OCI-LY1 (cell line): ENCODE data around the gene PATJ.

Source experiments
- H2AFZ ChIP-seq: fragments of 200-600 bp; sonication (generic), shearing (Covaris generic); 2 replicates; pipeline ENCODE4 v1.6.0; 2014; ENCODE audit warnings: antibody characterized with exemption, mild to moderate bottlenecking, low read length
- H3F3A ChIP-seq: fragments of 200-600 bp; sonication (generic), shearing (Covaris generic); 2 replicates; pipeline ENCODE4 v1.6.0; 2014; ENCODE audit warnings: mild to moderate bottlenecking, antibody characterized with exemption, low read length, moderate library complexity; ENCODE audit not compliant: insufficient read depth
- H3K27ac ChIP-seq: fragments of 200-600 bp; sonication (generic); 2 replicates; pipeline ENCODE4 v1.5.1; 2014; ENCODE audit warnings: low read length, mixed run types, mild to moderate bottlenecking, low read depth; ENCODE audit not compliant: poor library complexity, severe bottlenecking
- H3K27me3 ChIP-seq: fragments of 200-600 bp; sonication (generic); 2 replicates; pipeline ENCODE4 v1.6.0; 2014; ENCODE audit warnings: antibody characterized with exemption, mild to moderate bottlenecking, low read length, moderate library complexity; ENCODE audit not compliant: insufficient read depth
- H3K36me3 ChIP-seq: fragments of 200-600 bp; sonication (generic); 2 replicates; pipeline ENCODE4 v1.6.1; 2014; ENCODE audit warnings: mild to moderate bottlenecking, antibody characterized with exemption, low read length, moderate library complexity, mixed read lengths; ENCODE audit not compliant: insufficient read depth
- H3K4me1 ChIP-seq: fragments of 200-600 bp; sonication (generic); 2 replicates; pipeline ENCODE4 v1.5.1; 2014; ENCODE audit warnings: mild to moderate bottlenecking, low read length, moderate library complexity; ENCODE audit not compliant: insufficient read depth, severe bottlenecking
- H3K4me2 ChIP-seq: fragments of 200-600 bp; sonication (generic), shearing (Covaris generic); 2 replicates; pipeline ENCODE4 v1.6.1; 2014; ENCODE audit warnings: low read length
- H3K4me3 ChIP-seq: fragments of 200-600 bp; sonication (generic); 2 replicates; pipeline ENCODE4 v1.5.1; 2014; ENCODE audit warnings: low read length, low read depth, mild to moderate bottlenecking, mixed read lengths; ENCODE audit not compliant: poor library complexity, severe bottlenecking
- H3K79me2 ChIP-seq: fragments of 200-600 bp; shearing (Covaris generic); 2 replicates; pipeline ENCODE4 v1.6.1; 2016; ENCODE audit warnings: mixed run types, low read length, mixed read lengths; ENCODE audit not compliant: insufficient read depth
- H3K9ac ChIP-seq: fragments of 200-600 bp; sonication (generic), shearing (Covaris generic); 2 replicates; pipeline ENCODE4 v1.6.1; 2014; ENCODE audit warnings: mild to moderate bottlenecking, low read length, mixed read lengths
- H3K9me2 ChIP-seq: fragments of 200-600 bp; sonication (generic), shearing (Covaris generic); 2 replicates; pipeline ENCODE4 v1.6.1; 2014; ENCODE audit warnings: low read depth, mild to moderate bottlenecking, low read length, mixed read lengths
- H3K9me3 ChIP-seq: fragments of 200-600 bp; shearing (Covaris generic); 2 replicates; pipeline ENCODE4 v1.6.1; 2014; ENCODE audit warnings: low read length, mixed read lengths
- H4K20me1 ChIP-seq: fragments of 200-600 bp; sonication (generic), shearing (Covaris generic); 2 replicates; pipeline ENCODE4 v1.6.0; 2016; ENCODE audit warnings: mild to moderate bottlenecking, low read length; ENCODE audit not compliant: insufficient read depth
- EZH2 ChIP-seq: fragments of 200-600 bp; sonication (generic), shearing (Covaris generic); IDR thresholded peaks from 2 replicates; pipeline ENCODE4 v1.8.0; 2017; ENCODE audit warnings: borderline replicate concordance, mixed run types, mild to moderate bottlenecking, antibody characterized with exemption, low read length, moderate library complexity, mixed read lengths
- TF ChIP-seq, protein P1 (sequence below): fragments of 200-600 bp; sonication (generic), shearing (Covaris generic); IDR thresholded peaks from 2 replicates; pipeline ENCODE4 v1.5.1; 2017; ENCODE audit warnings: mild to moderate bottlenecking, antibody characterized with exemption, low read length, moderate library complexity, mixed read lengths

PATJ gene

DNA sequence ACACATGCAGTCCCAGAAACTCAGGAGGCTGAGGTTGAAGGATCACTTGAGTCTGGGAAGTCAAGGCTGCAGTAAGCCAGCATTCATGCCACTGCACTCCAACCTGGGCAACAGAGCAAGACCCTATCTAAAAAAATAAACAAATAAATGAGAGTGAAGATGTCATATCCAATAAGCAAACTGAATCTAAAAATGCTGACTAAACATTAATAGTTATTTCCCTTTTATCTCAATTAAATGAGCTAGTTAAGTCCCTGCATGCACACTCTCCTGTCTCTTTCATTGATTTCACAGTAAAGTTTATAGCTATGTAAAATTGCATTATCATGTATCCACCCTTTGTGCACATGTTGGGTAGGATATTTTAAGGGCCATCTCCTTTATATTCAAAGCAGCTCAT, 371.2 kb downstream of the PATJ start:
- Histone ChIP-seq H3K9me3 (no peaks in the 10 kb centered on the region), H3K4me3 (no peak overlapping the region), H4K20me1 (no peaks in the 10 kb centered on the region), H3K27me3 (no peaks in the 10 kb centered on the region), H3K36me3 (no peaks in the 10 kb centered on the region), H3K4me1 (no peaks in the 10 kb centered on the region), H3K27ac (no peak overlapping the region), H3F3A (no peaks in the 10 kb centered on the region), H3K9ac (no peak overlapping the region), H3K9me2 (no peaks in the 10 kb centered on the region), H3K79me2 (no peaks in the 10 kb centered on the region), H2AFZ (no peak overlapping the region), H3K4me2 (no peak overlapping the region)
- no peak for TF ChIP-seq EZH2
- TF ChIP-seq, protein P1, sequence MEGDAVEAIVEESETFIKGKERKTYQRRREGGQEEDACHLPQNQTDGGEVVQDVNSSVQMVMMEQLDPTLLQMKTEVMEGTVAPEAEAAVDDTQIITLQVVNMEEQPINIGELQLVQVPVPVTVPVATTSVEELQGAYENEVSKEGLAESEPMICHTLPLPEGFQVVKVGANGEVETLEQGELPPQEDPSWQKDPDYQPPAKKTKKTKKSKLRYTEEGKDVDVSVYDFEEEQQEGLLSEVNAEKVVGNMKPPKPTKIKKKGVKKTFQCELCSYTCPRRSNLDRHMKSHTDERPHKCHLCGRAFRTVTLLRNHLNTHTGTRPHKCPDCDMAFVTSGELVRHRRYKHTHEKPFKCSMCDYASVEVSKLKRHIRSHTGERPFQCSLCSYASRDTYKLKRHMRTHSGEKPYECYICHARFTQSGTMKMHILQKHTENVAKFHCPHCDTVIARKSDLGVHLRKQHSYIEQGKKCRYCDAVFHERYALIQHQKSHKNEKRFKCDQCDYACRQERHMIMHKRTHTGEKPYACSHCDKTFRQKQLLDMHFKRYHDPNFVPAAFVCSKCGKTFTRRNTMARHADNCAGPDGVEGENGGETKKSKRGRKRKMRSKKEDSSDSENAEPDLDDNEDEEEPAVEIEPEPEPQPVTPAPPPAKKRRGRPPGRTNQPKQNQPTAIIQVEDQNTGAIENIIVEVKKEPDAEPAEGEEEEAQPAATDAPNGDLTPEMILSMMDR, result no peak

DNA sequence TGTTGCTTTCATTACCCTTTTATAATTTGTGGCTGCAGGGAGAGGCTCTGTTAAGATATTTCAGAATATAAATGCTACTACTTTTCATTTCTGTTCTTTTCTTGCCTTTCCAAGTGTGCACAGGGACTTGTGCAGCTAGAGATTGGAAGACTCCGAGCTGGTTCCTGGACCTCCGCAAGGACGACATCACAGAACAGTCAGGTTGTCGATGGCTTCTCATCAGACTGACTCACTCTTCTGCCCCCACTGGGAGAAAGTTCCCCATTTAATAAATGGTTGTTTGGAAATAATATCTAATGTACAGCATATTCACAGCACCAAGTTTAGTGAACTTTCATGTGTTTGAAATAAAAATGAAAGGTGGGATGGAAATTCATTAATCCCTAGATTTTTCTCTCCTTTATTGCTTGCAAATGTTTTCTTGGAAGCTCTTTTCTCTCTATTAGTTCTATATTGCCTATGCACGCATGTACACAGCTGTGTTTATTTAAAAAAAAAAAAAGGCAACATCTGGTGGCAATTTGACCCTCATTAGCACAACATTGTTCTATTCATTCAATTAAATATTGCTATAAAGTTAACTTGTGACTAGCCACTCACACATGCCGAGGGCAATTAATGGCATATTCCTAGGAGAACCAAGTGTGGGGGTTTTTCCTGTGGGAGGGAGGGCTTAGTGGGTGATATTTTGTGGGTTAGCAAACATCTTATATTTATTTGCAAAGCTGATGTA, 374.9 kb downstream of the PATJ start:
- H2AFZ ChIP-seq, result no peak overlapping the region
- TF ChIP-seq EZH2, result no peak
- TF ChIP-seq, protein P1, result no peak
- H3K27ac ChIP-seq, result no peak overlapping the region
- H3K9me2 ChIP-seq, result no peaks in the 10 kb centered on the region
- no peak overlapping the region for H3K4me3 ChIP-seq
- no peak overlapping the region for H3K4me2 ChIP-seq
- H3K79me2 ChIP-seq, result no peaks in the 10 kb centered on the region
- no peaks in the 10 kb centered on the region for H3K9me3 ChIP-seq
- no peaks in the 10 kb centered on the region for H3K36me3 ChIP-seq
- H3F3A ChIP-seq, result no peaks in the 10 kb centered on the region
- no peaks in the 10 kb centered on the region for H4K20me1 ChIP-seq
- H3K9ac ChIP-seq, result no peak overlapping the region
- no peaks in the 10 kb centered on the region for H3K4me1 ChIP-seq
- no peaks in the 10 kb centered on the region for H3K27me3 ChIP-seq

DNA sequence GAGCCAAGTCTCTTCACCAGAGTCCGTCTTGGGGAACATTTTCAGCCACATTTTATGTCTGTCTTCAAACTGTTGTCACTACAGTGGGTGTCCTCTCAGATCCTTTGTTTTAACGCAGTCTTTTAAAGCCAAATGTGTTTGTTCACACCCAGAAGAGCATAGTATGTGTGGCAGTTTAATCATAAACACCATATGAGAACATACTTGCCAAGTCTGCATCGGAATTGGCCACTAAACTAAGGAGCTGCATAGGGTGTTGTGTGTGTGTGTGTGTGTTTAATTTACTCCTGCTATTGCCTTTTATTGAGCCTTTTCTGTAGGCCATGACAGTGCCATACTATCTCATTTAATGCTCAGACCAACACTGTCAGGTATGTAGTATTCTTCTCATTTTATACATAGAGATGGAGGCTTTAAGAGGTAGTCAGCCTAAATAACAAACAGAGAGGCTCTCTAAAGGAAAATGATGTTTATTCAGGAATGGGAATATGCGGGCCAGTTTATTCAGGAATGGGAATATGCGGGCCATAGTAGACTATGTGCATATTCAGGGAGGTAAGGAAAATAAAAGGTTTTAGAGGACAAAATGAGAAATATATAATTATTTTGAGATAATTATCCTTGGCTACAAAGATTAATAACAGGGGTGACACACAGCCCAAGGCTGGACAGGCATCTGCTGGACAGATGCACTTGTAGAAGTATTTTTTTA, 384.5 kb downstream of the PATJ start:
- Histone ChIP-seq H3F3A (no peaks in the 10 kb centered on the region), H3K27ac (no peak overlapping the region), H3K4me2 (no peak overlapping the region), H3K4me1 (no peaks in the 10 kb centered on the region), H3K9me2 (no peaks in the 10 kb centered on the region), H3K79me2 (no peaks in the 10 kb centered on the region), H3K36me3 (no peaks in the 10 kb centered on the region), H3K4me3 (no peak overlapping the region), H3K9me3 (no peaks in the 10 kb centered on the region), H4K20me1 (no peaks in the 10 kb centered on the region), H3K9ac (no peak overlapping the region), H3K27me3 (no peaks in the 10 kb centered on the region), H2AFZ (no peak overlapping the region)
- TF ChIP-seq, protein P1, result no peak
- TF ChIP-seq EZH2, result no peak
